Gastroesophageal sphincter (tissue), 3 donors: ENCODE measurements around the gene RAB3IL1.

ENCODE experiments used
- EP300 ChIP-seq: sonication (generic); formaldehyde crosslinking; IDR thresholded peaks from one replicate; pipeline ENCODE4 v1.6.1; 2017; ENCODE audit warnings: antibody characterized with exemption, mild to moderate bottlenecking
- POLR2A ChIP-seq, 2 donors: fragments of 450-650 bp; IDR thresholded peaks; one replicate each; pipeline ENCODE4 v1.6.1; 2017; ENCODE audit warnings: antibody characterized with exemption in 2 of 2, mild to moderate bottlenecking in 2 of 2, moderate library complexity in 1 of 2
- TF ChIP-seq, protein P1 (sequence below), 4 experiments: fragments of 200-600 bp in 2 of 4; fragments of 450-650 bp in 2 of 4; sonication (generic) in 1 of 4; IDR thresholded peaks; one replicate each; pipeline ENCODE4 v1.5.1; 2017 to 2019; ENCODE audit warnings: antibody characterized with exemption in 4 of 4, mild to moderate bottlenecking in 2 of 4, moderate library complexity in 2 of 4

DNA sequence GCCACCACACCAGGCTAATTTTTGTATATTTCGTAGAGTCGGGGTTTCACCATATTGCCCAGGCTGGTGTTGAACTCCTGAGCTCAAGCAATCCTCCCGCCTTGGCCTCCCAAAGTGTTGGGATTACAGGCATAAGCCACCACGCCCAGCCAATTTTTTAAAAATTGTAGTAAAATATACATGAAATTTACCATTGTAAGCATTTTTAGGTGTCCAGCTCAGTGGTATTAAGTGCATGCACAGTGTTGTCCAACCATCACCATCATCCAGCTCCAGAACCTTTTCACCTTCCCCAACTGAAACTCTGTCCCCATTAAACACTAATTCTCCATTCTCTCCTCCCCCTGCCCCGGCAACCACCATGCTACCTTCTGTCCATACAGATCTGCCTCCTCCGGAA, 34.5 kb downstream of the RAB3IL1 start:
- TF ChIP-seq POLR2A (IDR thresholded peaks at IDR 0.05) (no peak), EP300 (no peak)
- TF ChIP-seq, protein P1, sequence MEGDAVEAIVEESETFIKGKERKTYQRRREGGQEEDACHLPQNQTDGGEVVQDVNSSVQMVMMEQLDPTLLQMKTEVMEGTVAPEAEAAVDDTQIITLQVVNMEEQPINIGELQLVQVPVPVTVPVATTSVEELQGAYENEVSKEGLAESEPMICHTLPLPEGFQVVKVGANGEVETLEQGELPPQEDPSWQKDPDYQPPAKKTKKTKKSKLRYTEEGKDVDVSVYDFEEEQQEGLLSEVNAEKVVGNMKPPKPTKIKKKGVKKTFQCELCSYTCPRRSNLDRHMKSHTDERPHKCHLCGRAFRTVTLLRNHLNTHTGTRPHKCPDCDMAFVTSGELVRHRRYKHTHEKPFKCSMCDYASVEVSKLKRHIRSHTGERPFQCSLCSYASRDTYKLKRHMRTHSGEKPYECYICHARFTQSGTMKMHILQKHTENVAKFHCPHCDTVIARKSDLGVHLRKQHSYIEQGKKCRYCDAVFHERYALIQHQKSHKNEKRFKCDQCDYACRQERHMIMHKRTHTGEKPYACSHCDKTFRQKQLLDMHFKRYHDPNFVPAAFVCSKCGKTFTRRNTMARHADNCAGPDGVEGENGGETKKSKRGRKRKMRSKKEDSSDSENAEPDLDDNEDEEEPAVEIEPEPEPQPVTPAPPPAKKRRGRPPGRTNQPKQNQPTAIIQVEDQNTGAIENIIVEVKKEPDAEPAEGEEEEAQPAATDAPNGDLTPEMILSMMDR (IDR thresholded peaks at IDR 0.05), result no peak
